ENCODE results near the gene CD93.

GRCh38 chr20:23078351-23079015 lies 7.6 kb downstream of the CD93 start:
- TF ChIP-seq CTCF (IDR thresholded peaks at IDR 0.05) (no peak), POLR2A (IDR thresholded peaks at IDR 0.05) (no peak)

Measured in heart left ventricle (tissue), 13 donors.